ENCODE results near the gene PRDM12. TPM values are rescaled to one million over a fixed set of nuclear protein-coding genes. Genes with fewer than 3 reads are reported as not detected.

PRDM12 gene
- polyA plus RNA-seq, 4 donors, result not detected

DNA sequence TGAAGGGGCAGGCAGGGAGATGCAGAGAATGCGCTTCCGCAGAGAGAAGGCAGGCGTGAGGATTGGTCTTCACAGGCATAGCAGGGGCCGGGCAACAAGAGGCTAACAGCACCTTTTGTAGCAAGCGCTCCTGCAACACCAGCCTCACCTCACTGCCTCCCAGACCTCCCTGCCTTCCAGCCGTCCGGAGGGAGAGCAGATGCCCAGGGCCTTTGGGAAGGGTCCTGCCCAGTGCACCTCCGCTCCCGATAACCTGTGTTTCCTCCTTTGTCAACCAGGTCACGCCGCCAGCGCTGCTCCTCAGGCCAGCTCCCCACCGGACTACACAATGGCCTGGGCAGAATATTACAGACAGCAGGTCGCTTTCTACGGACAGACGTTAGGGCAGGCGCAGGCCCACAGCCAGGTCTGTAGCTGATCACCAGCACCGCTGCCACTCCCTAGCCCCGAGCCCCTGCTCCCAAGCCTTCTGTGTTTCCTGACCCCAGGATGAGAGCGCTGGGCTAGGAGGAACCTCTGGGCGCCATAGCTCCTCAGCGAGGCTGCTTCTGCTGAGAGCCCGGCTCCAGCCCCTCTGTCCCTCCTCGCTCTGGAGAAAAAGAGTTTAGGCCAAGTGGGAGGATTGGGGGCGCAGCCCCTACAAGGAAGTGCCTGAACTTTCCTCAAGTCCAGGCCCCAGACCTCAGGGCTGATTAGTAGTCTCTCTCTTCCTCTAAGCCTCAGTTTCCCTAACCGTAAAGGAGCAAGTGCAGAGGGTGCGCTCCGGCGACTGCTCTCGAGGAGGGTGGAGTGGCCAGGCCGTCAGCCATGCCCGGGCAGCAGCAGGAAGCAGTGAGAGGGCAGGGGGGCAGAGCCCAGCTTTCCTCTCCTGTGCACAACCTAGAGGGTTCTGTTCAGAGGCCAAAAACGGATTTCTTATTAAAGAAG is 28.4 kb upstream of the PRDM12 start:
- no peak for DNase-seq (ENCODE audit: low read depth in 4 of 4, low spot score in 3 of 4)

DNA sequence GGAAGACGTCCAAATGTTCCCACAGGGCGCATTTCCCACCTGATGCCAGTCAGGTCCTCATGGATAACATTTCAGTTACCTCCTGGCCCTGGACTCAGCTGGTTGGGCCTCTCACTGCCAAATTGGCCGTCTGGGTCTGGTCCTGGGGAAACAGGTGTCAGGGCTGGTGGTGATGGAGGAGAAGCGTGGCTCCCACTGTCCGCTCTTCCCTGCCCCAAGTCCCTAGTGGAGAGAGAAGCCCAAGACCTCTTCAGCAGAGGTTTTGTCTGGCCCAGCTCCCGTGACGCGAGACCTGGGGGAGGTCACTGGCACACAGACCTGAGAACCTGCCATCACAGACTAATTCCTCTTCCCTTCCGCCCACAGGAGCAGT is 27.8 kb upstream of the PRDM12 start:
- no peak for DNase-seq (ENCODE audit: low read depth in 4 of 4, low spot score in 3 of 4)

DNA sequence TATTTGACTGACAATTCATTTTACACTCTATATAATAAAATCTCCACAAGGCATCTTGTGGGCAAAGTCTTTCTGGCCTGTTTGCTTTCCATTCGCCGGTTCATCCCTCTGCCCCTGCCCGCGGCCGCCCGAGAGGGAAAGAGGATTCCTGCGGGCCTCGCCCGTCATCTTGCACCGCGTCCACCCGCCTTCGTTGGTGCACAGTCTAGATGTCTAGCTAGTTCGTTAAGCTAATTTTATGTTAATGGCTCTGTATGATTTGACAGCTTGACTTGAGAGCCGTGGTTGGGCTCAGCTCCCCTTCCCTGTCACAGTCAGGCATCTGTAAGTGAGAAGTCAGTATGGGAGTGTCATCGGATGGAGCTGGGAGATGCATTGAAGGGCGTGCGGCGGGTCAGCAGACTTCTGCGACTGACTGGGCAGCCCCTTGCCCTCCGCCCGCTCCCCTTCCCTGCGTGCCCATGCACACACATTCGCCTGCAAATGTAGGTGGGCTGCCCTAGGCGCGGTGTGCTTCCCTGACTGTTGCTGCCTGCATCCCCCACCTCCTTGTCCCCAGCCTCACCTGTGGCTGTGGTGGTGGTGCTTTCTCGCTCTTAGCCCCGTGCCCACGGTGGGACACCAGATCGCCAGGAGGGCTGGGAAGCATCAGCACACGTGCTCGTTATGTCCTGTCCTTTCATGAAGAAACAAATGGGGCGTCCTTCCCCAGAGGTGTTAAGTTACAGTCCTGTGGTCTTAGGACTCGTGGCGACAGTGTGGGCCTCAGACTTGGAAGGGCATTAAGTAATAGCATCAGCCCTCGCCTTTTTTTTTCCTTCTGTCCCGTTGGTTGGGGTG is 25.9 kb upstream of the PRDM12 start:
- DNase-seq (ENCODE audit: low read depth in 4 of 4, low spot score in 3 of 4), result no peak

DNA sequence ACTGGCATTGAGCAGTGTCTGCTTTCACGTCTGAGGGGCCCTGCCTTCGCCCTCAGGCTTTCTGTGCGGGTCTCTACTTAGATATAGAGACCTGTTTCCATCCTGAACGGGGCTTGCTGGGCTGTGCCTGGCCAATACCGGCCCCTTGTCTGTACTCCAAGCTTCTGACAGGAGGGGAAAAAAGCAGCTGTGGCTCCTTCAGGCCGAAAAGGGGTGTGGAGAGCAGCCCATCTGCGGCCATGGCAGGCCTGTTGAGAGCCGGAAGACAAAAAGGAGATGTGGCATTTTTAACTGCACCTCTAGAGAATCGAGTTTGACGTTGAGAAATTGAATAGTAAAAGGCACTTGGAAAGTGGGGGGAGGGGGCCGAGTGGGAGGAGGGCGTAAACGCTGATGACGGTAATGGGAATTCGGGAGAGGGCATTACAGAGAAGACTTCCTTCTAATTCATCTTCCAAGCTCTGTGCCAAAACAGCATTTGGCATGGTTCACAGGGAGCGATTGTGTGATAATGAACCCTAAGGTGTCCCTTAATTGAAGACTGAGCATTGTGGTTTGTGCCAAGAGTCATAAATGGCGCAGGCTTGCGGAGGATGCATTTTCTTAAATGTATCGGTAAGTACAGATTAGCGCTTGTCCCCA is 25.1 kb upstream of the PRDM12 start:
- DNase-seq (ENCODE audit: low read depth in 4 of 4, low spot score in 3 of 4), result no peak

DNA sequence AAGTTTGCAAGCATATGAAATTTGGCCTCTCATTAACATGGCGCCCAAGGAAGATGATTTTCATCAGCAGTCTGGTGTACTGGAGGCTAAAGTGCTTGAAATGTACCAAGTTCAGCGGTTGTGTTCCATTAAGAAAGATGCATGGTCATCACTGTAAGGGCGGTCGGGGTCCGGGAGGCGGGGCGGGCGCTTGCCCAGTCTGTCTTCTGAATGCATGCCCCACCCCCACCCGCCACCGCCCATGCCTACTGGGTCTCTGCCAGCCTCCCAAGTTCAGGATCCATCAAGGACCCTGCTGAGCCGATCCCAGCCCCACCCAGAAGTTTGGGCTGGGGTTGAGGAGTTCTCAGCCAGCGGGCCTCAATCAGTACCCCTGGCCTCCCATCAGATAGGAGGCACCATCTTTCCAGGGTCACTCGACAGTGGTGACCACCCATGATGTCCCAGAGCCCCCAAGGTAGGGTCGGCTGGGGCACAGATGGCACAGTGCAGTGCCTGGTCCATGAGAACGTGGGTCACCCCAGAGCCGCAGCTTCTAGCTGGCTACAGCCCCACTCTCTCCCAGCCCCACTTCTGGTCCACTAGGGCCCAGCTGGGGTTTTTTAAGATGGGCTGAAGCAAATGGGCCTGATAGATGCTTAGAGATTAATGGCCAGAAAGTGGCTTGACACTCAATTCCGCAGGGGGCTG is 24.4 kb upstream of the PRDM12 start:
- DNase-seq (ENCODE audit: low read depth in 4 of 4, low spot score in 3 of 4), result no peak

DNA sequence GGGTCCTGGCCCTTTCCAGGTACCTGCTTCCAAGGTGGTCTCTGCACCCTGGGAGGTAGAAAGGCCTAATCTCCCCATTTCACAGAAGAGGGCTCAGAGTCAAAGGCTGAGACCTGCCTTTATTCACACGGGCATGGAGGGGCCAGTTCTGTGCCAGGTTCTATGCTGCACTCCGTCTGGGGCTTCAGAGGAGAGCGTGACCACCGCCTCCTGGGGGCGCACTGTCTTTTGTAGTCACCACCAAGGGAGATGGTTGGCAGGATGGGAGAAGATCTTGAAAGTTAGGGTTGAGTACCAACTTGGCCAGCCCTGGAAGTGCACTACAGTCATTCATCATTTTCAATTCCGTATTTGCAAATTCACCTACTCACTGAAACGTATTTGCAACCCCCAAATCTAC is 23.7 kb upstream of the PRDM12 start:
- no peak for DNase-seq (ENCODE audit: low read depth in 4 of 4, low spot score in 3 of 4)

DNA sequence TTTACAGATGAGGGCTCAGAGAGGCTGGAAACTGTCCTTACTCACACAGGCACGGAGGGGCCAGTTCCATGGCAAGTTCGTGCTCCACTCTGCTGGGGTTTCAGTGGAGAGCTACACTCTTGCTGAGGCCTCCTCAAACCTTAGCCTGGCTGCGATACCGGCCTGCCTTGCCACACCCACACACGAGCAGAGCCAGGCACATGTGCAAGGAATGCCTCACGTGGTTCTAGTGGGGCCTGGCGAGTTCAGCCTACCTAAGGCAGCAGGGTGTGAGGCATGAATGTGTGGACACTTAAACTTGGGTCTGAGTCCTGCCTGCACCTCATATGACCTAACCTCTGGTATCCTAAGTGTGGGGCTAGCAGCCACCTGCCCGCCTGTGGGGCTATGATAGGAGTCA is 21.5 kb upstream of the PRDM12 start:
- no peak for DNase-seq (ENCODE audit: low read depth in 4 of 4, low spot score in 3 of 4)

DNA sequence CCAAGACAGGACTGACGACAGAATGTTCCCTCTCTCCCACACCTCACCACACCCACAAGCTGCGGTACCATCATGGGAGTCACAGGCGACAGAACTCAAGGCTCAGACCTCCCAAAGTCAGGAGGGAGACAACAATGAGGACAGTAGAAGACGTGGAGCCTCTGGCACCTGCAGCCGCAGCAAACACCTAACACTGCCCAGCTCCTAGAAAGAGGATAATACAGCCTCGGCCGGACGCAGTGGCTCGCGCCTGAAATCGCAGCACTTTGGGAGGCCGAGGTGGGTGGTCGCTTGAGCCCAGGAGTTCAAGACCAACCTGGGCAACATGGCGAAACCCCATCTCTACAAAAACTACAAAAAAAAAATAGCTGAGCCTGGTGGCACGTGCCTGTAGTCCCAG is 13.2 kb upstream of the PRDM12 start:
- no peak for DNase-seq (ENCODE audit: low read depth in 4 of 4, low spot score in 3 of 4)

DNA sequence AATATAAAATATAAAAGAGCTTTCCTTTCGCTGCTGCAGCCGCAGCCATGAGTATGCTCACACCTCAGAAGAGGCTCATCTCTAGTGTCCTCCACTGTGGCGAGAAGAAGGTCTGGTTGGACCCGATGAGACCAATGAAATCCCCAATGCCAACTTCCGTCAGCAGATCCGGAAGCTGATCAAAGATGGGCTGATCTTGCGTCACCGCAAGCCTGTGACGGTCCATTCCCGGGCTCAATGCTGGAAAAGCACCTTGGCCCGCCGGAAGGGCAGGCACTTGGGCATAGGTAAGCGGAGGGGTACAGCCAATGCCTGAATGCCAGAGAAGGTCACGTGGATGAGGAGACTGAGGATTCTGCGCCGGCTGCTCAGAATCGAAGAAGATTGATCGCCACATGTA is 12.6 kb upstream of the PRDM12 start:
- no peak for DNase-seq (ENCODE audit: low read depth in 4 of 4, low spot score in 3 of 4)

DNA sequence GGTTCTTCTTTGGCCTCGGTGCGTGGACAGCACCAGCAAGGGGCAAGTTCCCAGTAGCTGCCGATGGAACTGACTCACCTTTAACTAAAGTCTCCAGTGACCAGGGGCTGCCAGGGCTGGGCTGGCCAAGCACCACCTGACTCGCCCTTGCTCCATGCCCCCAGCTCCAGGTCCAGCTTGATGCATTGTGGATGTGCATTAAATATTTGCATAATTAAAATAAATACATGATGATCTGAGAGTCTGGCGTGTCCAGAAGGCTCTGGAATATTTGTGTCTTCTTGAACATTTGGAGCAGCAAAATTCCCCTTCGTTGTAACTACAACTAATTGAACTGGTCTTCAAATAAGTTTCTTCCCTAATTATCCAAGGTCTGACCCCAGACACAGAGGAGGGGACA is 9.5 kb upstream of the PRDM12 start:
- no peak for DNase-seq (ENCODE audit: low read depth in 4 of 4, low spot score in 3 of 4)

DNA sequence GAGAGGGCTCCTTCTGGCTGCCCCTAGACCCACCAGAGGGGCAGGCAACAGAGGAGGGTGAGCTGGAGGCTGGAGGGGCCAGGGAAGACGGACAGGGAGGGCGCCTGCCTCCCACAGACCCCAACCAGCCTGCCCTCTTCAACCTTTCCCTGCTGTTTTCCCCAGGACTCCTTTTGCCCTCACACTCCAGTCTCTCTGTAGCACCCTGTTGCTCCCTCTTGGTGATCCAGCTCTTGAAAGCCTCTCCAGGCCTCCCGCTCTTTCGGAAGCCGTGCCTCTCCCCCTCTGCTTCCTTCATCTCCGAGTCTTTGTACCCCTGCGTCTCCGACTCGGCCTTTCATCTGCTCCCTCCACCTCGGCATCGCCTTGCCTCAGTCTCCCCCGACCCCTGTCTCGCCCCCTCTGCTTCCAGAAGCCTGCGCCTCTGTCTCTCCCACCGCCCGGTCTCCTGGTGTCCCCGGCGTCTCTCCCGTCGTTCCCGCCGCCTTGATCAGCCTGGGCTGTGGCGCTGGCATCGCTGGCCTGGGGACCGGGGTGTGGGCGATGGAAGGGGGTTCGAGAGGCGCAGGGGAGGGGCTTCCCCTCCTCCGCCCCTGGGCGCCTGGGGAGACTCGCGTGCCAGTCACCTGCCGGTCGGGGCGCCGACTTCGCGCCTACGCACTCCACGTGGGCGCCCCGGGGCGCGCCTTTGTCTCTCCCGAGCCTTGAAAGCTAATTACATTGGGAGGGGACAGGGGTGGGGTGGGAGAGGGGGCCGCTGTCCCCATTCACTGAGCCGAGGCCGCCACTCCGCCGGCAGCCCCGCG is 5.3 kb upstream of the PRDM12 start:
- DNase-seq (ENCODE audit: low read depth in 4 of 4, low spot score in 3 of 4), result no peak

DNA sequence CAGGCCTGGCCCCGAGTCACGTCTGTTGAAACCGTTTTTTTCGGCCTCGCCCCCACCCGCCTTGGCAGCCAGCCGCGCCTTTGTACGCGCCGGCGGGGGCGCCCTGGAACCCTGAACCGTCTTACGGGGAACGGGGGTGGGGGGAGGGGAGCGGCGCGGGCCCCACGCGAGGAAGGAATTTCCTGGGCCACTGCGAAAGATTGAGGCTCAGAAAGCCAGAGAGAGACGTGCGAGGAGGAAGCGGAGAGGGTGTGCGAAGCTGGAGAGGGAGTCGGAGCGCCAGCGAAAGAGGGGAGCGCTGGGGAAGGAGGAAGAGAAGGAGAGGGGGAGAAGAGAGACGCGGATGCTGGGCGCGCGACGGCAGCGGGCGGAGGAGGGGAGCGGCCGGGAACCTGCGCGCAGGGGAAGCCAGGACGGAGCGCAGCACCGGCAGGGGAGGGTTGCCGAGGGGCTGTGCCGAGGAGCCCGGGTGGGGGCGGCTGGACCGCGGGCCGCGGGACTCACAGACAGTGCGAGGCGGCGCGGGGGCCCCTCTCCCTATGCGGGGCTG is 4.6 kb upstream of the PRDM12 start:
- DNase-seq (ENCODE audit: low read depth in 4 of 4, low spot score in 3 of 4), result no peak

DNA sequence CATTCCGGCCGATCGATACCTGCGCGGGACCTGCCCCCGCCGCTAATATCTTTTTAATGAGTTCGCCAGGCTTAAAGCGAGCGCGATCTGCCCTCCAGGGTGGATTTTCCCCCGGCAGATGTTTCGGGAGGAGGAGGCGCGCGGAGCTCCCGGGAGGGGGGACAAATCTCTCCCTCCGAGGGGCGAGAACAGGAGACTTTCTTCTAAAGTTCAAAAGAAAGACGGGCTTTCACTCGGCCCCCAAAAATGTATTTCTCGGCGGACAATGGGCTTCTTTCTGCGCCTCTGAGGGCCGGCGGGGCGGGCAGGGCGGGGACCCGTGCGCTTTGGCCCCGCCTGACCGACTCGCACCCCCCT is 4.1 kb upstream of the PRDM12 start:
- DNase-seq (ENCODE audit: low read depth in 4 of 4, low spot score in 3 of 4), result no peak

DNA sequence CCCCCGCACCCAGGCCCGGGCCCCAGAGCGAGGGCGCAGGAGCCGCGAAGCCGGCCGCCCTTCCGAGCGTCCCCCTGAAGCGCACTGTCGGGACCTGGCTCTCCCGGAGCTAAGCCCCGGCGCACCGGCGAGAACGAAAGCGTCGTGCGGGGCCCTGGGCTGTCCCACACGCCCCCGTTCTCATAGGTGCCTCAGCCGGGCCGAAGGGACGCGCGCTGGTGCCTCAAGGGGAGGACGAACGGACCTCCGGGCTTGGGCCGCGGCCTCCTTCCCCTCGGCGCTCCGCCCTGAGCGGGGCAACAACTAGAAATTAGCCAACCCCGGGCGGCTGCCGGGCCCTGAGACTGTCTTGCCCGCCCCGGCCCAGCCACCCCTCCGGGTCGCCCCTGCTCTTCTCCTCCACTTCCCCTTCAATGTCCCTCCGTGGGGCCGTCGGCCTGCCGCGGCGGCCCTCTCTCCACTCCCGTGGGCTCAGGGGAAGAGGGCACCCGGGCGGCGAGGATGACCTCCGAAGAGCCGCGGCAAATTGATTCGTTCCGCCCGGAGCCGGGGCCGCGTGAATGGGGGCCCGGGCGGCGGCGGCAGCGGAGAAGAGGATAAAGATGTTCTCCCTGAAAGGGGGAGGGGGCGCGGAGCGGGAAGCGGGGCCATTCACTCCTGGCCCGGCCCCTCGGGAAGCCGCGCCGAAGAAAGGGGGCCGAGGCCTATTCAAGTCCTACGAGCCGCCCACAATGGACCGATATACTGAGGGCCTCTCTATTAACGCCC is 3.5 kb upstream of the PRDM12 start:
- no peak for DNase-seq (ENCODE audit: low read depth in 4 of 4, low spot score in 3 of 4)

DNA sequence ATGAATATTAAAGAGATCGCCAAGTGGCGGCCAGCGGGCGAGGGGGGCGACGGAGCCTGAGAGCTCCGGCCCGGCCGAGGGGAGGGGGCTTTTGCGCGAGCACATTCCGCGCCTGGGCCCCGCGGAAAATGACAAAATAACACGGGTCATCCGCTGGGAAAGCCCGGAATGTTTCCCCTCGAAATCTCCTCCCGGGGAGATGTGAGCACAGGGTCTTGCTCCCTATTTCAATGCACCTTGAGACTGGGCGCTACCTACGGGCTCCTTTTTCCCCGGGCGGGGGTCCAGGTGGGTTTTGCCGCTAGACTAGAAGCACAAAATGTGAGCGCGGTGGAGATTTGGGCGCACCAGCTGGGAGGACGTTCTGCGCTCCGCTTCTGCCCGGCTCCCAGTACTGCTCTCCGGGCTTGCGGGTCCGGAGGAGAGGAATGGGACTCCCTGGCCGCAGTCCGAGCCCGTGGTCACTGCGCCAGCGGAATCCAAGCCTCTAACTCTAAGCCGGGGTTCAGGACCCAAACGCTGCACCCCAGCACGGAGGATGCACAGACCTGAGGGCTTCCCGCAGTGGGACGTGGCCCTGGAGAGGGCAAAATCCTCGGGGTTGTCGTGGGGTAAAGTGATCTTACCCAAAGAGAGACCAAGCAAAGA is 2.8 kb upstream of the PRDM12 start:
- no peak for DNase-seq (ENCODE audit: low read depth in 4 of 4, low spot score in 3 of 4)

DNA sequence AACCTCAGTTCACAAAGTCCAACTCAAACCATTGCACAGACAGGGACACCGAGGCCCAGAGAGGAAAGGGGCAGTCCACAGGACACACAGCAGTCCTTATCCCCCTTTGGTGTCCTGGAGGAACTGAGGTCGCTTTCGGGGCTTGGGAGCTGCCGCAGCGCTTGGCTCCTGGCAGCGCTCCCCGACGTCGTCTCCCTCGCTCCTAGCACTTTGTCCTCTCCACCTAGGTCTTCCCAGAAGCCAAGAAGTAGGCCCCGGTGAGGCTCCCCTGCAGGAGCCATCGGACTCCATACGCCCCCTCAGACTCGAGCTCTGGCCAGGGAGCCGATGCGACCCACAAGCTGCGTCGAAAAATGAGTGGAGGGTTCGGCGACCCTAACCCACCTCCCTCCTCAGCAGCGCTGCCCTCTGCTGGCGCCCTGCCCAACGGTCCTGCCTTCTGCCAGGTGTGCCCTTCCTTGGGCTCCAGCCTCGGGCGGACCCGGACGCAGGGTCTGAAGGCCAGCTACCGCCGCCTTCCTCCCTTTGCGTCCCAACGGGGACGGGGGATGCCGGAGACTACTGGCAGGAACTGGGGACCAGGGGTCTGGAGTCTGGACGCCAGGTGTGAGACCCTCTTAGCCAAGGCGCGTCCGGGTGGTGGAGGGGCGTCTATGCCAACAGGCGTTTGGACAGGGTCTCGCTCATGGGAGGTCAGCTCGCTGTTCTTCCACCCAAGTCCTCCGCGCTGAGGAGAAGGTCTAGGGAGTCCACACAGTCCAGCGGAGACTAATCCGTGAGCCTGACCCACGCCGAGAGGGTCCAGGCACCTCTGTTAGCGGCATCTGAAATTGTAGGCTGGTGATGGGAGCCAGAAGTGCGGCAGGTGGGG is 2.1 kb upstream of the PRDM12 start:
- no peak for DNase-seq (ENCODE audit: low read depth in 4 of 4, low spot score in 3 of 4)

DNA sequence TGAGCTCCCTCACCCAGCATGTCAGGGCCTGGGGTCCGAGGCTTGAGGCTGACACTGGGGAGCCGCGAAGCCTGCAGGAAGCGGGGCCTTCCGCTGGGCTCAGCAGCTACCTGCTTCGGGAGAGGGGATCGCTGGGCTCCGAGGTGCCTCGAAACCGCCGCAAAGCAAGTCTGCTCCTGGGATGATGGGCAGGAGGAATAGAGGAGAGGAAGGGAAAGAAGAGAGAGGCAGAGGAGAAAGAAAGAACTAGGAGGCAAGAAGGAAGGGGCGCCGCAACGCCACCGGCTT is 1.5 kb upstream of the PRDM12 start:
- no peak for DNase-seq (ENCODE audit: low read depth in 4 of 4, low spot score in 3 of 4)

All from left renal pelvis (tissue), 4 donors.